Colonic mucosa (tissue), 4 donors: ENCODE data around the gene TECPR1. TPM values are rescaled to one million over a fixed set of nuclear protein-coding genes. Genes with fewer than 3 reads are reported as not detected.

ENCODE experiments used
- DNase-seq: peaks from one replicate; pipeline ENCODE4 v3.0.0-alpha.2; 2020
- H3K27ac ChIP-seq: fragments of 200-600 bp; one replicate; pipeline ENCODE4 v1.8.0; 2021
- H3K27me3 ChIP-seq: fragments of 200-600 bp; one replicate; pipeline ENCODE4 v1.8.0; 2021
- H3K36me3 ChIP-seq: fragments of 200-600 bp; one replicate; pipeline ENCODE4 v1.8.0; 2021
- H3K4me1 ChIP-seq: fragments of 200-600 bp; one replicate; pipeline ENCODE4 v1.8.0; 2021; ENCODE audit warnings: mild to moderate bottlenecking
- H3K4me3 ChIP-seq: fragments of 200-600 bp; one replicate; pipeline ENCODE4 v1.8.0; 2021
- H3K9ac ChIP-seq, 2 donors: one replicate each; pipeline ENCODE4 v1.7.0; 2013; ENCODE audit warnings: control low read depth in 2 of 2, low read depth in 2 of 2, low read length in 2 of 2
- H3K9me3 ChIP-seq: fragments of 200-600 bp; one replicate; pipeline ENCODE4 v1.8.0; 2021
- CTCF ChIP-seq: fragments of 200-600 bp; IDR thresholded peaks from one replicate; pipeline ENCODE4 v1.8.0; 2022; ENCODE audit warnings: antibody characterized with exemption, mild to moderate bottlenecking
- intact Hi-C: fragments of 100-400 bp; cut with DNase I; formaldehyde crosslinking; loops from one replicate; pipeline ENCODE4 v1.14.1; 2022
- total RNA-seq, 2 donors: library from RNA; stranded (reverse); fragmentation: NEBNext Ultra II Directional in 1 of 2; extraction: Animal tissue kit (Norgen Biotek cat#: 25700) in 1 of 2; gene quantifications; one replicate each; pipeline ENCODE4 v1.2.1, GENCODE V29; 2021
- donor health status: healthy.
- donor health status: DM: no; HTN: no; CAD: no.
- donor health status: DM: no; HTN: no; CAD: no.

The TECPR1 gene
- total RNA-seq, 2 donors from 2014 or later, result 20.3 to 44.5 TPM

DNA sequence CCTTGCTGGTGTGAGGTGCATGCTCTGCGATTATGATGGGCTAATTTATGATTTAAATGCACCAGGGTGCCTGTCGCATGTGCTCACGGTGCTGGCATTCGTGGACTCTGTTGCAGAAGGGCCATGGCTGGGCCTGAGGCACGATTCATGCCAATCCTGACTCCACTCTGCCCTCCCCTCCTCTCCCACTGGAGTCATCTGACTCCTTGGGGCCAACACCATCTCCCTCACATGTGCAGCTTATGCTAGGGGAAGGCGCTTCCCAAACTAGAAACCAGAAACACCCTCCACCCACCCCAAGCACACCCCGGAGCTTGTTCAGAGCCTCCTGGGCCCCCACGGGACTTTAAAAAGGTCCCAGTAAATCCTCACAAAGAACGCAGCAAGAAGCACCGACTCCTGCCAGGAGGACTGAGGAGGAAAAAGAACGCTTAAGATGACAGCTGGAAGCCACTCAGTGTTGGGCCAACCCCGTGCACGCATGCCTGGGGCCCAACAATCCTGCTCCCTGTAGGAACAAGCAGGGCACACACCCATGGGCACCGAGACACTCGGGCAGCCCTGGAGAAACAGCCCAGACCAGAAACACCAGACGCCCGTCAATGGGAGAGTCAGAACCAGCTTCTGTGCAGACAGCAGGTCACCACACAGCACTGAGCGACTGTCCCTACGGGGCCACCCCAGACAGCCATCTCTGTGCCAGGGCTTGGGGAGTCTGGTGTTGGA, 43.6 kb upstream of the TECPR1 start:
- Histone ChIP-seq H3K9me3 (no peaks in the 10 kb centered on the region), H3K4me1 (no peaks in the 10 kb centered on the region), H3K27ac (no peak overlapping the region), H3K27me3 (no peaks in the 10 kb centered on the region), H3K9ac (no peak overlapping the region), H3K4me3 (no peak overlapping the region), H3K36me3 (peaks cover 6% of the 10 kb centered on the region)
- intact Hi-C loops, result loop anchor here (2.0 kb wide), 1 partner anchor 105 kb away; the partner anchor contains the start of gene BAIAP2L1
- no peak for TF ChIP-seq CTCF
- DNase-seq, result no peak

DNA sequence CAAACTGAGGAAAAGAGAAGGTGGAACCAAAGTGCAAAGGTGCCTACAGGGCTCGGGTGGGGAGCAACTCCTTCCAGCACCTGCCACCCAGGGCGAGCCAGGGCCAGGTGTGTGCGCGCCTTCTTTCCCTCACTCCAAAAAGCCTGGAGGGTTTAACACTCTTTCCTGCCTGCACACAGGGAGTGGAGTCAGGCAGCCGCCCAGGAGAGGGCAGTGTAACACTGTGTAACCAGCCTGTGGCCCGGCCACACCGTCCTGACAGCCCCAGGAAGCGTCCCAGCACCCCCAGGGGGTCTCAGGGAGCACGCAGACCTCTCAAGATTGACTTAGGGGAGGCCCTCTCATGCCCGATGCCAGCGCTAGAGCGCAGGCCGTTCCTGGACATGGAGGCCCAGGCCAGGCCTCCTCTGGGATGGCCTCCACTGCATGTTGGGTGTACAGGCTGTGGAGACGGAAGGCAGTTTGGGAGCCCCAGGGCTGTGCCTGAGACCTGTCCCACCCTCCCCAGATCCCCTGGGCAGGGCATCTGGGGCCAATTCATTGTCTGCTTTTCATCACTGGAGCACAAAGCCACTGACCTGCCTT, 42.9 kb upstream of the TECPR1 start:
- no peak overlapping the region for H3K4me3 ChIP-seq
- H3K36me3 ChIP-seq, result peaks cover 6% of the 10 kb centered on the region
- no peak overlapping the region for H3K27ac ChIP-seq
- no peaks in the 10 kb centered on the region for H3K4me1 ChIP-seq
- TF ChIP-seq CTCF, result peak; percentile 55
- no peaks in the 10 kb centered on the region for H3K27me3 ChIP-seq
- H3K9me3 ChIP-seq, result no peaks in the 10 kb centered on the region
- DNase-seq, result peak; percentile 71
- intact Hi-C loops, result loop anchor here (2.0 kb wide), 1 partner anchor 106 kb away; the partner anchor contains the start of gene BAIAP2L1
- no peak overlapping the region for H3K9ac ChIP-seq

GRCh38 chr7:98294326-98294725, 42.3 kb upstream of the TECPR1 start:
- Histone ChIP-seq H3K27ac (no peak overlapping the region), H3K36me3 (peaks cover 6% of the 10 kb centered on the region), H3K27me3 (no peaks in the 10 kb centered on the region), H3K4me1 (no peaks in the 10 kb centered on the region), H3K9me3 (no peaks in the 10 kb centered on the region), H3K9ac (no peak overlapping the region), H3K4me3 (no peak overlapping the region)
- no peak for TF ChIP-seq CTCF
- no peak for DNase-seq
- intact Hi-C loops, result loop anchor here (2.0 kb wide), 1 partner anchor 106 kb away; the partner anchor contains the start of gene BAIAP2L1

GRCh38 chr7:98293746-98294145, 41.7 kb upstream of the TECPR1 start:
- no peak for TF ChIP-seq CTCF
- H3K9me3 ChIP-seq, result no peaks in the 10 kb centered on the region
- no peaks in the 10 kb centered on the region for H3K4me1 ChIP-seq
- intact Hi-C loops, result loop anchor here (2.0 kb wide), 1 partner anchor 107 kb away; the partner anchor contains the start of gene BAIAP2L1
- H3K36me3 ChIP-seq, result peaks cover 6% of the 10 kb centered on the region
- no peak overlapping the region for H3K9ac ChIP-seq
- no peak overlapping the region for H3K27ac ChIP-seq
- no peak overlapping the region for H3K4me3 ChIP-seq
- DNase-seq, result no peak
- no peaks in the 10 kb centered on the region for H3K27me3 ChIP-seq

- no peak for DNase-seq
- Histone ChIP-seq H3K27ac (no peak overlapping the region), H3K9ac (no peak overlapping the region), H3K27me3 (no peaks in the 10 kb centered on the region), H3K9me3 (no peaks in the 10 kb centered on the region), H3K36me3 (peaks cover 6% of the 10 kb centered on the region), H3K4me3 (no peak overlapping the region), H3K4me1 (peaks cover 1% of the 10 kb centered on the region)
- TF ChIP-seq CTCF, result no peak
- intact Hi-C loops, result no loop called here
These were observed 41.2 kb upstream of the TECPR1 start for GRCh38 chr7:98293265-98293664.
